ENCODE data around the gene POLR1A.

GRCh38 chr2:86143926-86144685 is 38.4 kb upstream of the POLR1A start:
- no peak for TF ChIP-seq CTCF (IDR thresholded peaks at IDR 0.05)
- no peak for TF ChIP-seq POLR2A (IDR thresholded peaks at IDR 0.05)
